ENCODE results near the gene SRSF11.

GRCh38 chr1:70265946-70266345 is 44.8 kb downstream of the SRSF11 start:
- TF ChIP-seq TAF1 (IDR thresholded peaks at IDR 0.05; ENCODE audit: borderline replicate concordance, insufficient read depth, low read length) (no peak), POLR2AphosphoS5 (IDR thresholded peaks at IDR 0.05; ENCODE audit: low read depth, low read length) (no peak), REST (IDR thresholded peaks at IDR 0.05; ENCODE audit: insufficient read depth in 1 of 2, low read depth in 2 of 2, low read length in 2 of 2) (no peak), SIN3A (IDR thresholded peaks at IDR 0.05; ENCODE audit: borderline replicate concordance, insufficient read depth, low read length) (no peak), FOXP2 (optimal IDR thresholded peaks at IDR 0.05; ENCODE audit: borderline replicate concordance, extremely low read depth, extremely low read length, insufficient read depth) (no peak)
